HG03354 (cell line): ENCODE measurements around the gene MB.

Experiments
- ATAC-seq: cut with Tn5 transposase; IDR thresholded peaks from one replicate; pipeline ENCODE4 v1.9.1; 2021; ENCODE audit warnings: mild to moderate bottlenecking; ENCODE audit not compliant: unreplicated experiment, poor library complexity, severe bottlenecking

Gene MB

GRCh38 chr22:35619336-35620094 is 2.4 kb upstream of the MB start:
- no peak for ATAC-seq

DNA sequence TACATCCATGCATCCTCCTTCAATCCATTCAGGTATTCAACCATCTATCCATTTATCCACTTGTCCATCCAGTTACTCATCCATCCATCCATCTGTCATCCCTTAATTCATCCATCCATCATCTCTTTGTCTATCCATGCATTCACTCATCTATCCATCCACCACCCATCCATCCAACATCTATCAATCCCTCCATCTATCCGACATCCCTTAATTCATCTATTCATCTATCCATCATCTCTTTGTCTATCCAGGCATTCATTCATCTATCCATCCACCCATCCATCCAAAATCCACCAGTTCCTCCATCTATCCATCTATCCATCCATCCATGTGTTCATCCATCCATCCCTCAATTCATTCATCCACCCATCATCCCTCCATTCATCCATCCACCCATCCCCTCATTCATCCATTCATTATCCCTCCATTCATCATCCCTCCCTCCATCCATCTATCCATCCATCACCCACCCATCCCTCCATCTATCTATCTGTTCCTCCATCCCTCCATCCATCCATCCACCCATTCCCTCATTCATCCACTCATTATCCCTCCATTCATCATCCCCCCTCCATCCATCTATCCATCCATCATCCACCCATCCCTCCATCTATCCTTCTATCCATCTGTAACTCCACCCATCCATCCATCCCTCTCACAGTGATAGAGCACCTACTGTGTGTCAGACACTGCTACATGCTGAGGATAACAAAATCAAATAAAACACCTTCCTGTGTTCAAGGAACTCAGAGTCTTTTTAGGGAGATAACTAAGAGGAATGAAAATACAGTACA is 1.5 kb upstream of the MB start:
- ATAC-seq: no peak

GRCh38 chr22:35616043-35616442 is 1.1 kb downstream of the MB start:
- no peak for ATAC-seq

- no peak for ATAC-seq
Observed at GRCh38 chr22:35615156-35615555, 2.0 kb downstream of the MB start.

- ATAC-seq: no peak
Observed at GRCh38 chr22:35614404-35614803, 2.7 kb downstream of the MB start.

- ATAC-seq: no peak
Observed at GRCh38 chr22:35612903-35613302, 4.2 kb downstream of the MB start.

- no peak for ATAC-seq
Observed at GRCh38 chr22:35611891-35612576, 5.1 kb downstream of the MB start.

GRCh38 chr22:35611200-35611890 is 5.8 kb downstream of the MB start:
- ATAC-seq: no peak

DNA sequence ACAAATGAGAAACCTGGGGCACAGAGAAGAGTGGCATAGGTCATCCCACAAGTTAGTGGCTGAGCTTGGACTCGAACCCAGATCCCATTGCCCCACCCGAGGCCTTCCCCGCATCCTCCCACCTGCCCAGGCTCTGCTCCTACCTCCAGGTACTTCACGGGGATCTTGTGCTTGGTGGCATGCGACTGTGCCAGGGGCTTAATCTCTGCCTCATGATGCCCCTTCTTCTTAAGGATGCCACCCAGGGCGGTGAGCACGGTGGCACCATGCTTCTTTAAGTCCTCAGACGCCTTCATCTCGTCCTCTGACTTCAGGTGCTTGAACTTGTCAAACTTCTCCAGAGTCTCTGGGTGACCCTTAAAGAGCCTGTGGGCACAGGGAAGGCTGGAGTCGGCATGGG is 6.4 kb downstream of the MB start:
- ATAC-seq: no peak

- no peak for ATAC-seq
Observed at GRCh38 chr22:35609761-35610160, 7.4 kb downstream of the MB start.

GRCh38 chr22:35609261-35609660 is 7.9 kb downstream of the MB start:
- no peak for ATAC-seq

DNA sequence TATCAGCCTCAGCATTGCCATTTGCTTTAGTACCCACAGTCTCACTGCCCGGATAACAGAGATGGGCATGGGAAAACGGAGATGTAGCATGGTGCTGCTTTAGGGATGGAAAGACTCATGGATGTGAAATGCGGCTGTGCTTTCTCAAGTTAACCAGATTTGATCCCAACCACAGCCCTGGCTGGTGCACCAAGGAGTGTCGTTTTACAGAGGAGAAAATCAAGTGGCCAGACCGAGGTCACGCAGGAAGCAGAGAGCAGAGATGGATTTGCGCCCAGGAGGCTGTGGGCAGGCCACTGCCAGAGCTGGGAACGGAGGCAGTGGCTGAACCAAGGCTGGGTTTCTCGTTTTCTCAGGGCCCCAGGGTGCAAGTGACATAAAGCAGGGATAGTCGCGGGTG is 9.0 kb downstream of the MB start:
- ATAC-seq: no peak

- no peak for ATAC-seq
Observed at GRCh38 chr22:35606916-35607315, 10.2 kb downstream of the MB start.

DNA sequence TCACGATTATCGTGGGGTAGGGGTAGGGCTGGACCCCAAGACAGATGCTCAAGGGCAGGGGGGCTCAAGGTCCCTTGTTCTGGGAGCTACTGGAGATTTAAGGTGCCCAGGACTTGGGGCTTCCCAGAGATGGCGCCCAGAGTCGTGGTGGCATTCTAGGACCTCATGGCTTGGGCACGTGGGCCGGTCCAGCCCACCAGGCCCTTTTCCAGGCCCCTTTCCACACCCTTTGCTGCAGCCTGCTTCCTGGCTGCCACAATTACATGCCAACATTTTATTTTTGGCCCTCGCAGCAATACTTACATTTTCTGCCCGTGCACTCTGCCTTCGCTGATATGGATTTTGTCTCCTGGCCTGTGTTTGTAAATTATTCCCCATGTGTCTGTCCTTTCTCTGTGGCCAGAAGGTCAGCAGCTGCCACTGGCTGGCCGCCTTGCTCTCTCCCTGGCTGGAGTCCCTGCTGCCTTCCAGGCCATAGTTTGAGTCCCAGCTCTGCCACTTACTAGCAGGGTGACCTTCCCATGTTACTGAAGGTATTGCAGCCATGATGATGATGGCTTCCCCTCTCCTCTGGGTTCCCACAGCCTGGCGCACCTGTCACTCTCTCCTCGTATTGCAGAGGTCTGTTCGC is 11.2 kb downstream of the MB start:
- ATAC-seq: no peak

DNA sequence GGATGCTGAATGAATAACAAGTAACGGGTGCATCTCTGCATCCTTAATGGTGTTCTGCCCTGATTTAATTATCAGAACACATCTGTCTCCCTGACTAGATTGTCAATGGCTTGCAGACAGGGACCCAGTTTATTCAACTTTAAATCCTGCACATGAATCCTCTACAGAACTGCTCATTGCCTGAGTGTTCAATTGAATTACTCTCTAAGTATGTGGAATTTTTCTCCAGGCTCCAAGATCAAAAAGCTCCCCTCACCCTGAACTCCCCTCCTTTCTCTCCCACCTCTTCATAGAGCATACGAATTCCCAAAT is 11.8 kb downstream of the MB start:
- ATAC-seq: no peak

DNA sequence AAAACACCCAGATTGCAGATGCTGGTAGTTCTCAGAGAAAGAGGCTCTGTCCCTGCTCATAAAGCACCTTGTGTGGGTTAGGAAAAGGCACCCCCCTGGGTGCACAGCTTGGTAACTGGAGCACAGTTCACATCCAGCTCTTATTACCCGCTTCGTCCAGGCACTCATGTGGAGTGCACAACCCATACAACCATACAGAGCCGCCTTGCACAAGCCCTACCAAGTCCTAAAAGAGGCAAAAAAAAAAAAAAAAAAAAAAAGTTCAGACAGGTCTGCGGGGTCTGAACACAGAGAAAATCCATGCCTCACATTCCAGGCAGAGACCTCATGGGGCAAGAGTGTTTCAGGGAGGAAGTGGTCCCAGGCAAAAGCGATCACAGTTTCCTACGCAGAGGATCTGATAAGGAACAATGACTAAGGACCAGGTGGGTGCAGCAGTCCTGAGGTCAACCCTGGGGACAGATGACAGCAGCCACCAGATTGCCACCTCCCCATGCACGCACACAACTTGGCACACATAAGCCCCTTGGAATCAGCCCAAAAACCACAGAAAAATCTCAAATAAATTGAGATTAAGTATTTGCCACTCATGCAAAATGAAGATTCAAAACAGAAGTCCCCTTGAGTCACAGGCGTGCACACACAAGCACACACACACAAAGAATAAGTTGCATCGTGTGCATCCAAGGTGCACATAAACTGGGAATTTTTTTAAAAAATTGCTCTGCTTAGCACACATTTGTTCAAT is 12.3 kb downstream of the MB start:
- ATAC-seq: no peak

GRCh38 chr22:35601743-35602615 is 15.2 kb downstream of the MB start:
- no peak for ATAC-seq

GRCh38 chr22:35601013-35601580 is 16.0 kb downstream of the MB start:
- ATAC-seq: no peak
